ENCODE data around the gene PRR36. TPM values are rescaled to one million over a fixed set of nuclear protein-coding genes. Genes with fewer than 3 reads are reported as not detected.

PRR36 gene
- total RNA-seq, 1 experiment from 2014 or later, result 21.9 TPM

DNA sequence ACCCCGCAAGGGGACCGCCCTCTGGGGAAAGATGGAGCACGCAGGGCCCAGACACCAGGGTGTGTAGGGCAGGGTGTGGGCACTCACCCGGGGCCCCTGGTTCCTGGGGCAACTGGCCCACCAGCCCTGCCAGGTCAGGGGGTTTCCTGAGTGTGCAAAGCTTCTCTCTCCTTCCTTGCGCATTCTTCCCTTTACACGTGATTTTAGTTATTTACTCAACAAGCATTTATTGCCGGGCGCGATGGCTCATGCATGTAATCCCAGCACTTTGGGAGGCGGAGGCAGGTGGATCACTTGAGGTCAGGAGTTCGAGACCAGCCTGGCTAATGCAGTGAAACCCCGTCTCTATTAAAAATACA is 20.4 kb downstream of the PRR36 start:
- H3K4me3 Mint-ChIP-seq, result peak overlapping the region; percentile 51
- no peaks in the 10 kb centered on the region for H3K9me3 Mint-ChIP-seq
- peaks cover 37% of the 10 kb centered on the region for H3K27me3 Mint-ChIP-seq (ENCODE audit: low read depth)
- TF ChIP-seq NR1H2 (CRISPR knock-in tag; IDR thresholded peaks at IDR 0.05), result no peak
- TF ChIP-seq, protein P1, sequence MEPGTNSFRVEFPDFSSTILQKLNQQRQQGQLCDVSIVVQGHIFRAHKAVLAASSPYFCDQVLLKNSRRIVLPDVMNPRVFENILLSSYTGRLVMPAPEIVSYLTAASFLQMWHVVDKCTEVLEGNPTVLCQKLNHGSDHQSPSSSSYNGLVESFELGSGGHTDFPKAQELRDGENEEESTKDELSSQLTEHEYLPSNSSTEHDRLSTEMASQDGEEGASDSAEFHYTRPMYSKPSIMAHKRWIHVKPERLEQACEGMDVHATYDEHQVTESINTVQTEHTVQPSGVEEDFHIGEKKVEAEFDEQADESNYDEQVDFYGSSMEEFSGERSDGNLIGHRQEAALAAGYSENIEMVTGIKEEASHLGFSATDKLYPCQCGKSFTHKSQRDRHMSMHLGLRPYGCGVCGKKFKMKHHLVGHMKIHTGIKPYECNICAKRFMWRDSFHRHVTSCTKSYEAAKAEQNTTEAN (CRISPR knock-in tag; IDR thresholded peaks at IDR 0.05), result 0 out of 2 replicates have a peak, but pooled peaks have one; percentile 38
- H3K4me1 Mint-ChIP-seq, result peaks cover 8% of the 10 kb centered on the region; the same call in 1 of the 2 replicates
- H3K27ac Mint-ChIP-seq, result no peak overlapping the region
- no peak for ATAC-seq
- CTCF ChIA-PET, result interaction anchor here (0.5 to 3.3 kb wide), 26 partner anchors 9 to 215 kb away, joined by 3 to 53 read pairs (median 5); partner anchors contain the start of genes LRRC8E, SNAPC2, TIMM44 and TRAPPC5
- DNase-seq (ENCODE audit: low spot score), result no peak
- POLR2A ChIA-PET, result interaction anchor here (0.6 to 0.7 kb wide), 2 partner anchors 20 to 50 kb away, joined by 3 to 5 read pairs; partner anchors contain the start of genes MAP2K7 and PRR36
- H3K36me3 Mint-ChIP-seq, result no peaks in the 10 kb centered on the region

DNA sequence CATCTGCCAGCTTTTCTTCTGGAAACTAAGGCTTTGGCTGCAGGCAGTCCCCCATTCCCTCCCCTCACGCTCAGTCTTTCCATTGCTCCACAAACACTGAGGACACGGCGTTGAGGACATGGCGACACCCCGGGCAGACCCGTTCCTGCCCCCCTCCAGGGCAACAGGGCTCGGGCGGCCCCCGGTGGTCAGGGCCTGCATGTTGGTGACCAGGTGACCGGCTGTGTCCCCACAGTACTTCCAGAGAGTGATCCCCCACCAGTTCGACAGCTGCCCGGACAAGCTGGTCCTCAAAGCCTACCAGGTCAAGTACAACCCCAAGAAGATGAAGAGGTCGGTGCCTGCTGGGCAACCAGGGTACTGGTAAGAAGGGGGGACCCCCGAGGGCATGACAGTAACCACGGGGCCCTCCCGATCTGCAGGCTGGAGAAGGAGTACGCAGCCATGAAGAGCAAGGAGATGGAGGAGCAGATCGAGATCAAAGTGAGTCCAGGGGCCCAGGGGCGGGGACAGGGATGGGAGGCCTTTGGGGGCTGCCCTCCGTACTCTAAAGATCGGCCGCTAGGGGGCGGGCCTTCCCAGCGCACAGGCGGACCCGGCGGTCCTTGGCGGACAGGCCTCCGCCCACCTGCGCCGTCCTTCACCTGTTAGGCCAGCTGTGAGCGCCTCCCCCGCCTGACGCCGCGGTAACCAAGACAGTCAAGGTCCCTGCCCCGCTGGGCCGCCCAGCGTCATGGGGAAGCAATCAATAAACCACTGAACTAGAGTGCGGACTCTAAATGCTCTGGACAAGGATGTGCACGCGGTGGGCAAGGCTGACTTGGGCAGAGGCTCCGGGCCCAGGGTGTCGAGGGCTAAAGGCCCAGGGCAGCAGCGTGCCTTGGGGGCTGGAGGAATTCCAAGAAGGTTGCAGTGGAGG is 21.1 kb downstream of the PRR36 start:
- Mint-ChIP-seq H3K27me3 (ENCODE audit: low read depth) (peaks cover 37% of the 10 kb centered on the region), H3K4me3 (peak overlapping the region; percentile 51), H3K36me3 (no peaks in the 10 kb centered on the region), H3K27ac (no peak overlapping the region), H3K4me1 (peaks cover 6% of the 10 kb centered on the region; the same call in 1 of the 2 replicates), H3K9me3 (no peaks in the 10 kb centered on the region)
- ATAC-seq, result peak; percentile 86
- peak; percentile 96 for DNase-seq (ENCODE audit: low spot score)
- ChIA-PET POLR2A (interaction anchor here (0.6 to 0.7 kb wide), 2 partner anchors 21 to 51 kb away, joined by 3 to 5 read pairs; partner anchors contain the start of genes MAP2K7 and PRR36), CTCF (interaction anchor here (0.5 to 3.3 kb wide), 34 partner anchors 9 to 285 kb away, joined by 3 to 53 read pairs (median 5); partner anchors contain the start of genes CAMSAP3, LRRC8E, SNAPC2 and TIMM44)
- TF ChIP-seq FOXP1 (CRISPR knock-in tag; IDR thresholded peaks at IDR 0.05; ENCODE audit: borderline replicate concordance), result peak; percentile 72; the same call in 1 of the 2 replicates
- no peak for TF ChIP-seq NFE2L1 (CRISPR knock-in tag; IDR thresholded peaks at IDR 0.05)
- TF ChIP-seq MYBL2 (CRISPR knock-in tag; IDR thresholded peaks at IDR 0.05), result 0 out of 2 replicates have a peak, but pooled peaks have one; percentile 25
- TF ChIP-seq OVOL2 (CRISPR knock-in tag; IDR thresholded peaks at IDR 0.05; ENCODE audit: borderline replicate concordance), result no peak
- TF ChIP-seq CREM (CRISPR knock-in tag; IDR thresholded peaks at IDR 0.05), result no peak
- TF ChIP-seq, protein P2, sequence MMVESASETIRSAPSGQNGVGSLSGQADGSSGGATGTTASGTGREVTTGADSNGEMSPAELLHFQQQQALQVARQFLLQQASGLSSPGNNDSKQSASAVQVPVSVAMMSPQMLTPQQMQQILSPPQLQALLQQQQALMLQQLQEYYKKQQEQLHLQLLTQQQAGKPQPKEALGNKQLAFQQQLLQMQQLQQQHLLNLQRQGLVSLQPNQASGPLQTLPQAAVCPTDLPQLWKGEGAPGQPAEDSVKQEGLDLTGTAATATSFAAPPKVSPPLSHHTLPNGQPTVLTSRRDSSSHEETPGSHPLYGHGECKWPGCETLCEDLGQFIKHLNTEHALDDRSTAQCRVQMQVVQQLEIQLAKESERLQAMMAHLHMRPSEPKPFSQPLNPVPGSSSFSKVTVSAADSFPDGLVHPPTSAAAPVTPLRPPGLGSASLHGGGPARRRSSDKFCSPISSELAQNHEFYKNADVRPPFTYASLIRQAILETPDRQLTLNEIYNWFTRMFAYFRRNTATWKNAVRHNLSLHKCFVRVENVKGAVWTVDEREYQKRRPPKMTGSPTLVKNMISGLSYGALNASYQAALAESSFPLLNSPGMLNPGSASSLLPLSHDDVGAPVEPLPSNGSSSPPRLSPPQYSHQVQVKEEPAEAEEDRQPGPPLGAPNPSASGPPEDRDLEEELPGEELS (CRISPR knock-in tag; IDR thresholded peaks at IDR 0.05), result 0 out of 2 replicates have a peak, but pooled peaks have one; percentile 13
- TF ChIP-seq ZNF423 (CRISPR knock-in tag; IDR thresholded peaks at IDR 0.05), result peak; percentile 43; the same call in 1 of the 2 replicates
- no peak for TF ChIP-seq ATF1 (CRISPR knock-in tag; IDR thresholded peaks at IDR 0.05)
- TF ChIP-seq IRF2 (CRISPR knock-in tag; IDR thresholded peaks at IDR 0.05; ENCODE audit: borderline replicate concordance, low read depth), result no peak
- no peak for TF ChIP-seq KAT7 (CRISPR knock-in tag; IDR thresholded peaks at IDR 0.05; ENCODE audit: borderline replicate concordance)
- TF ChIP-seq, protein P3, sequence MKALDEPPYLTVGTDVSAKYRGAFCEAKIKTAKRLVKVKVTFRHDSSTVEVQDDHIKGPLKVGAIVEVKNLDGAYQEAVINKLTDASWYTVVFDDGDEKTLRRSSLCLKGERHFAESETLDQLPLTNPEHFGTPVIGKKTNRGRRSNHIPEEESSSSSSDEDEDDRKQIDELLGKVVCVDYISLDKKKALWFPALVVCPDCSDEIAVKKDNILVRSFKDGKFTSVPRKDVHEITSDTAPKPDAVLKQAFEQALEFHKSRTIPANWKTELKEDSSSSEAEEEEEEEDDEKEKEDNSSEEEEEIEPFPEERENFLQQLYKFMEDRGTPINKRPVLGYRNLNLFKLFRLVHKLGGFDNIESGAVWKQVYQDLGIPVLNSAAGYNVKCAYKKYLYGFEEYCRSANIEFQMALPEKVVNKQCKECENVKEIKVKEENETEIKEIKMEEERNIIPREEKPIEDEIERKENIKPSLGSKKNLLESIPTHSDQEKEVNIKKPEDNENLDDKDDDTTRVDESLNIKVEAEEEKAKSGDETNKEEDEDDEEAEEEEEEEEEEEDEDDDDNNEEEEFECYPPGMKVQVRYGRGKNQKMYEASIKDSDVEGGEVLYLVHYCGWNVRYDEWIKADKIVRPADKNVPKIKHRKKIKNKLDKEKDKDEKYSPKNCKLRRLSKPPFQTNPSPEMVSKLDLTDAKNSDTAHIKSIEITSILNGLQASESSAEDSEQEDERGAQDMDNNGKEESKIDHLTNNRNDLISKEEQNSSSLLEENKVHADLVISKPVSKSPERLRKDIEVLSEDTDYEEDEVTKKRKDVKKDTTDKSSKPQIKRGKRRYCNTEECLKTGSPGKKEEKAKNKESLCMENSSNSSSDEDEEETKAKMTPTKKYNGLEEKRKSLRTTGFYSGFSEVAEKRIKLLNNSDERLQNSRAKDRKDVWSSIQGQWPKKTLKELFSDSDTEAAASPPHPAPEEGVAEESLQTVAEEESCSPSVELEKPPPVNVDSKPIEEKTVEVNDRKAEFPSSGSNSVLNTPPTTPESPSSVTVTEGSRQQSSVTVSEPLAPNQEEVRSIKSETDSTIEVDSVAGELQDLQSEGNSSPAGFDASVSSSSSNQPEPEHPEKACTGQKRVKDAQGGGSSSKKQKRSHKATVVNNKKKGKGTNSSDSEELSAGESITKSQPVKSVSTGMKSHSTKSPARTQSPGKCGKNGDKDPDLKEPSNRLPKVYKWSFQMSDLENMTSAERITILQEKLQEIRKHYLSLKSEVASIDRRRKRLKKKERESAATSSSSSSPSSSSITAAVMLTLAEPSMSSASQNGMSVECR (CRISPR knock-in tag; IDR thresholded peaks at IDR 0.05; ENCODE audit: borderline replicate concordance), result peak; percentile 77; the same call in 1 of the 2 replicates
- no peak for TF ChIP-seq NR1H2 (CRISPR knock-in tag; IDR thresholded peaks at IDR 0.05)
- TF ChIP-seq ZBTB21 (CRISPR knock-in tag; IDR thresholded peaks at IDR 0.05; ENCODE audit: borderline replicate concordance), result no peak
- TF ChIP-seq FOXJ3 (CRISPR knock-in tag; IDR thresholded peaks at IDR 0.05; ENCODE audit: borderline replicate concordance), result no peak
- peak; percentile 58 for TF ChIP-seq FOXK1 (CRISPR knock-in tag; IDR thresholded peaks at IDR 0.05)
- no peak for TF ChIP-seq HMGA2 (CRISPR knock-in tag; IDR thresholded peaks at IDR 0.05)
- 0 out of 2 replicates have a peak, but pooled peaks have one; percentile 52 for TF ChIP-seq ETV6 (CRISPR knock-in tag; IDR thresholded peaks at IDR 0.05)
- no peak for TF ChIP-seq NFATC4 (CRISPR knock-in tag; IDR thresholded peaks at IDR 0.05)
- TF ChIP-seq ZNF232 (CRISPR knock-in tag; IDR thresholded peaks at IDR 0.05), result no peak; the same call in 1 of the 2 replicates
- TF ChIP-seq, protein P4, sequence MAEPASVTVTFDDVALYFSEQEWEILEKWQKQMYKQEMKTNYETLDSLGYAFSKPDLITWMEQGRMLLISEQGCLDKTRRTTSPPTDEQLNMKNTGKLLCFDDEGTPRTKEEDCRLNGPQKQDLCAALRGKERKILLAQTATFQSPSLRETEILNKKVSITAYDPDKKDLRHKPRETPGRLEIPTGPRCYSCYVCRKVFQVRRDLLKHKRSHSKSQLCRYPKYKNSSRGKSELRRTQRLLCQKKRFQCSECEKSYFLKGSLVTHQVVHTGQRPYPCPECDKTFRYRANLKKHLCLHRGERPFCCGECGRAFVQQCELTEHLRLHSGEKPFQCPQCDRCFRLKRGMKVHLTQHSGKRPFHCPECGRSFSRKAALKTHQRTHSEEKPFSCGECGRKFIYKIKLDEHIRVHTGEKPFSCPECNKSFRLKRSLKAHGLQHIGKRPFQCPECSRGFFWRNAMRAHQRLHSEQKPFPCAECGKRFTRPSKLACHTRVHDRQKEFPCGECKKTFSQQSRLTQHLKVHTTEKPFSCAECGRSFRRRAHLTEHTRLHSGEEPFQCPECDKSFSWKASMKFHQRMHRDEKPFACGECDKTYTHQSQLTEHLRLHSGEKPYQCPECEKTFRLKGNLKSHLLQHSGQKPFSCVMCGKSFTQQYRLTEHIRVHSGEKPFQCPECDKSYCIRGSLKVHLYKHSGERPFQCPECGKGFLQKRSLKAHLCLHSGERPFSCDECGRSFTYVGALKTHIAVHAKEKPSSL (CRISPR knock-in tag; conservative IDR thresholded peaks at IDR 0.05), result no peak
- TF ChIP-seq, protein P5, sequence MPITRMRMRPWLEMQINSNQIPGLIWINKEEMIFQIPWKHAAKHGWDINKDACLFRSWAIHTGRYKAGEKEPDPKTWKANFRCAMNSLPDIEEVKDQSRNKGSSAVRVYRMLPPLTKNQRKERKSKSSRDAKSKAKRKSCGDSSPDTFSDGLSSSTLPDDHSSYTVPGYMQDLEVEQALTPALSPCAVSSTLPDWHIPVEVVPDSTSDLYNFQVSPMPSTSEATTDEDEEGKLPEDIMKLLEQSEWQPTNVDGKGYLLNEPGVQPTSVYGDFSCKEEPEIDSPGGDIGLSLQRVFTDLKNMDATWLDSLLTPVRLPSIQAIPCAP (CRISPR knock-in tag; IDR thresholded peaks at IDR 0.05), result no peak
